CD4-positive, alpha-beta T cell treated with Interleukin-6 for 4 hours (primary cell): ENCODE data around the gene TMEM79.

Experiments used
- DNase-seq: peaks from one replicate; pipeline ENCODE4 v3.0.0-alpha.2; 2020; ENCODE audit warnings: mixed read lengths

Gene TMEM79

GRCh38 chr1:156263288-156263655 lies 20.9 kb upstream of the TMEM79 start:
- no peak for DNase-seq

- DNase-seq = no peak
Observed at GRCh38 chr1:156266051-156266450, 18.1 kb upstream of the TMEM79 start.

- no peak for DNase-seq
Observed at GRCh38 chr1:156268336-156268735, 15.8 kb upstream of the TMEM79 start.

DNA sequence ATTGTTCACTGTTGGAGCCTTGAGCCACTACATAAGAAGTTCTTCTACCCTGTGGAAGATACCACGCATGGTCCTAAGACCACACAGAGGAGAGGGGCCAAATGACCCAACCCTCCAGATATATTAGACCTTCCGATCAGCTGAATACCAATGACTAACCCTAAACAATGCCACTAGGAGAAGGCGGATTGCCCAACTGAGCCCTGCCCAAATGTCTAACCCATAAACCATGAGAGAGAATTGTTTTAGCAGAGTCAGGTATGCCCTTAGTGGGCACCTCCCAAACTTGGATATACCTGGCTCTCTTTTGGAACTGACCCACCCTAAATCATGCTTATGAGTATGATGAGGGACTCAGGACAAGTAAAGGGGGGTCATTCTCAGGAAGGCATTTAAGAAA lies 13.8 kb upstream of the TMEM79 start:
- DNase-seq = no peak

- DNase-seq = no peak
Observed at GRCh38 chr1:156276532-156276931, 7.6 kb upstream of the TMEM79 start.

GRCh38 chr1:156276966-156277381 lies 7.2 kb upstream of the TMEM79 start:
- no peak for DNase-seq

DNA sequence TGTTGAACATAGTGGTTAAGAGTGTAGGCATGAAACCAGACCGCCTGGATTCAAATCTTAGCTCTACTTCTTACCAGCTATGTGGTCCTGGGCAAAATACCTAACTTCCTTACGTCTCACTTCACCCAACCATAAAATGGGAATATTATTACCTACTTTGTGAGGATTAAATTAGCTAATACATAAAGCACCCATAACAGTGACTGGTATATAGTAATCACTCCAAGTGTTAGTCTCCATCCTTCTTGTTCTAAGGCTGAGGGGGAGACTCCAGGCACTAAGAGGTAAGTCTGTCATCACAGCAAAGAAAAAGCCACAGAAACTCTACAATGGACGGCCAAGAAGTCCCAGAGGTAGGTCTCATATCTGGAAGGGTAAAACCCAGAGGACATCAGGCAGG lies 4.3 kb upstream of the TMEM79 start:
- no peak for DNase-seq

DNA sequence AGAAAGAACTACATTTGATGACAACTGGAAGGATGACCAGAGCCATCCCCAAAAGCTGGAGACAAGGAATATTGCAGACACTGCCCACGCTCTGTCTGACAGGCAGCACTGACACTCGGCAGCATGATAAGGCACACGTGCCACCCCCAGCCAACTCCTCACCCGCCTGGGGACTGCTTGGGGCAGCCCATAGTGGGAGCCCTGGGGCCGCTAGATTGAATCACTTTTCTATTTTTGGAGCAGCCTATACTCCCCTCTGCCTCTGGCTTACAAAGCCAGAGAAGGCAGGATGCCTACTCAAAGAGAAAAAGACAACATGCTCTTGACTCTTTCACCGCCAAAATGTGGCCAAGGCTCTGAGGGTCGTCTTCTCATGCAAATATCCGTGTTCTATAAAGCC lies 2.8 kb upstream of the TMEM79 start:
- DNase-seq = no peak

DNA sequence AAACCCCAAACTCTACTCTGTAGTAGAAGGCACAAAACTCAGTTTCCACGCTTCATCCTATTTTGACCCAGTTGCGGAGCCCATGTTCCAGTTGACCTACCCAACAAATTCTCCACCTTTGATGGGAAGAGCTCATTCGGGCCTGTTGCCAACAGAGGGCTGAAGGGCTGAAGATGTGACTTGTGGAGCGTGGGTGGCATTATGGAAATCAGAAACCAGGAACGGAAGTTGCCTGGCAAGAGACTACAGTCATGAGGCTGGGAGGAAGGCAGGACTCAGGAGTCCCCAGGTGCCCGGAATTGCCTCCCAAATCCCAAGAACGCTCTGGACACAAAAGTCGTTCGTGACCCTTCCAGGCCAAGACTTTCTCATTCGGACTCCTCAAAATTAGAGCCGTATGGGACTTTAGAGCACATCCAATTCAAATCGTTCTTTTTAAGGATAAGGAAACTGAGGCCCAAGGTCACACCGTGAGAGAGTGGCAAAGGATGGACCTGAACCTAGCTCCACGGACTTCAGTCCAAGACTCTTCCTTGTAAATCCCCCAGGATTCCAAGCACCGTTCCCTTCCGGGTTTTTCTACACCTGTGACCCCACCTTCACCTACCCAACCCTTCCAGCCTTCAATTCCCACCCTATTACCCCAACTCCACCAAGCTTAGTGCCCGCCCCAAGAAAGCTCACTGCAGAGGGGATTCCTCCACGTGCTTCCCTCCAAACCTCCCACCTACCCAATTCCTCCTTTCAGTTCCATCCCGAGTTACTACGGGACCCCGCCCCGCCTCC lies 2.2 kb upstream of the TMEM79 start:
- DNase-seq = no peak

GRCh38 chr1:156282479-156283222 lies 1.5 kb upstream of the TMEM79 start, which contains the start of gene SMG5:
Gene SMG5 (minus strand): TSS chr1:156282825. CDS start chr1:156282680, 145 bp downstream.
- DNase-seq = peak; percentile 96

GRCh38 chr1:156283521-156283920 lies 604 bp upstream of the TMEM79 start:
- no peak for DNase-seq

DNA sequence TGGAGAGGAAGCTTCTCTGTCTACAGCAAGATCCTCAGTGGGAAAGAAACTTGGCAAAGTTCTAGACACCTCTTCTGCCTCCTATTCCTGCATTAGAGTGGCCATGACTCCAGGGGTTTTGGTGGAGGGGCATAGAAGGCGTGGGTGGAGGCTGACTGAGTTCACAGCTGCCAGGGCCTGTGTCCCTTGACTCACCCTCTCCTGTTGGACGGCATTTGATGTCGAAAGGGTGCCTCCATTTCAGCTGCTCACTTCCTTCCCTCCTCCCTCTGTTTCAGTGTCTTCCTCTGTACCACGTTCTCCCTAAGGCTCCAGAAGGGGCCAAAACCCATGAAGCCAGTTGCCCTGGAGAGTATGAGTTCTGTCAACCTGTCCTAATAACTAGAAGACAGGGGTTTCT lies 632 bp downstream of the TMEM79 start:
- DNase-seq = no peak

DNA sequence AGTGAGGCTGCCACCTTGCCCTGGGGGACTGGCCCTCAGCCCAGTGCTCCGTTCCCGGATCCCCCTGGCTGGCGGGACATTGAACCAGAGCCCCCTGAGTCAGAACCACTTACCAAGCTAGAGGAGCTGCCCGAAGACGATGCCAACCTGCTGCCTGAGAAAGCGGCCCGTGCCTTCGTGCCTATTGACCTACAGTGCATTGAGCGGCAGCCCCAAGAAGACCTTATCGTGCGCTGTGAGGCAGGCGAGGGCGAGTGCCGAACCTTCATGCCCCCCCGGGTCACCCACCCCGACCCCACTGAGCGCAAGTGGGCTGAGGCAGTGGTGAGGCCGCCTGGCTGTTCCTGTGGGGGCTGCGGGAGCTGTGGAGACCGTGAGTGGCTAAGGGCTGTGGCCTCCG lies 1.3 kb downstream of the TMEM79 start:
- DNase-seq = no peak

- no peak for DNase-seq
Observed at GRCh38 chr1:156286061-156286460, 1.9 kb downstream of the TMEM79 start.

DNA sequence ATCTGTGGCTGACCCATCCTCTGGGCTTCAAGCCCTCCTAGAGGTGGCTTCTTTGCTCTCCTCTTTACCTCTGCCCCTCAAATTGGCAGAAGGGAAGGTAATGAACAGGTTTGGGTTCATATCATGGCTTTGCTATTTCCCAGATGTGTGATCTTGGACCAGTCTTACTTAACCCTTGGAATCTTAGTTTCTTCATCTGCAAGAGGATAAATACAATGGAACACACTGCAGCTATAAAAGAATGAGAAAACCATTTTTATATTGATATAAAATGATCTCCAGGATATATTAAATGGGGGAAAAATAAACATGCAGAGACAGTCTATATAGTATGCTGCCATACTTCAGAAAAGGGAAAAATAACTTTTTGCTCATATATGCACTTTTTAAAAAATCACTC lies 5.7 kb downstream of the TMEM79 start:
- DNase-seq = no peak

- peak; percentile 35 for DNase-seq
Observed at GRCh38 chr1:156291226-156292061, 7.3 kb downstream of the TMEM79 start.

- DNase-seq = no peak
Observed at GRCh38 chr1:156293098-156293434, 8.9 kb downstream of the TMEM79 start.

GRCh38 chr1:156293895-156294294 lies 9.8 kb downstream of the TMEM79 start:
- DNase-seq = no peak

DNA sequence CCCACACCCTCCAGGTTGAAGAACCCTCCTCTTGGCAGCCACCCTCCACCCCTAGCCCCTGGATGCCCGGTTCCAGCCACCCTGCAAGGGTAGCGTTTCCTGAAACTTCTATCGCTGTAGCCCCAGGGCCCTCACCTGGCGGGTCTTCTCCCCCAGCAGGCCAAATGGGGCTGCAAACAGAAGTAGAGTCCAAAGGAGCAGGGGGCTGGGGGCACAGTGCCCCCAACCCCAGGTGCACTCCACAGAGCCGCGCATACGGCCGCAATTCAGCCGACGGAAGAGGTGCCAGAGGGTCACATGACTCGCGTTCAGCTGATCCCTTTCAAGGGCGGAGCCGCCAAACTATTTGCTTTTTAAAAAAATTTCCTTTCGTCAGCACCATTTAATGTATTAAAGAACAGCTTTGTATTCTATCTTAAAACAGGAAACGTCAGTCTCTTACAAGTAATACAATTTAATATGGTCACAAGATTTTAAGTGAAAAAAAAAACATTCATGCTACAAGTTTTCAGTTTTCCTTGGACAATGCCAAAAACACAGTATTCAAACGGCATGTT lies 11.3 kb downstream of the TMEM79 start, which contains the start of gene GLMP:
Gene GLMP (minus strand): TSS at position 289 of the 557 bp plus-strand sequence. CDS start 34 bp downstream, at position 255.
- DNase-seq = peak; percentile 69

DNA sequence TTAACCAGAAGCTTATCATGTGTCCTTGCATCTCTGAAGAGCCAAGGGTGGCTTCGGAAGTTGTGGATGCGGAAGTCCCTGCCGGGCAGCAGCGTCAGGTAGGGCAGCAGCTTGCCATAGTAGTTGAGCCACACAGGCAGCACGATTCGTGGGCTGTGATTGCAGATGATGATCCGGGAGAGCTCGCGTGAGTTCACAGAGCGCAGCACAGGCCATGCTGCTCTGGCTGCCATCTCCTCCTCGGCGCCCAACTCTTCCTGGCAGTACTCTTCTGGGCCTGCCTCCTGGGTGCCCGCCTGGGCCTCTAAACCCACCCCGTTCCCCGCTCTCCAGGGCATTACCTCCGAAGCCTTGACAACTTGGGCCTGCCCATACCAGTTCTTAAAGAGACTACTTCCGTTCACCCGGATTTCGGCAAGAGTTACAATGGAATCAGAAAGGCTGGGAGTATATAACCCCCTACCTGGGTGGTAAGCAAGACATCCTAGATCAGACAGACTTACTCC lies 14.8 kb downstream of the TMEM79 start, which contains the start of gene VHLL:
Gene VHLL (minus strand): TSS at position 456 of the 506 bp plus-strand sequence. CDS start 118 bp downstream, at position 338.
- DNase-seq = no peak

DNA sequence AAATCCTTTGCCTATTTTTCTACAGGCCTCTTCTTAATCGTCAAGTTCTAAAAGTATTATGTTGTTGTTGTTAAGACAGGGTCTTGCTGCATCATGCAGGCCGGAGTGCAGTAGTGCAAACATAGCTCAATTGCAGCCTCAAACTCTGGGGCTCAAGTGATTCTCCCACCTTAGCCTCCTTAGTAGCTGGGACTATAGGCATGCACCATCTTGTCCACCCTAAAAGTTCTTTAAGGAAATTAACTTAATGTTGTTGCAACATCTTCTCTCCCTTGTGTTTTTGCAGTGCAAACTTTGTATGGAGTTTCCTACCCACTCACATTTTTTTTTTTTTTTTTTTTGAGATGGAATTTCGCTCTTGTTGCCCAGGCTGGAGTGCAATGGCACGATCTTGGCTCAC lies 19.1 kb downstream of the TMEM79 start:
- no peak for DNase-seq

DNA sequence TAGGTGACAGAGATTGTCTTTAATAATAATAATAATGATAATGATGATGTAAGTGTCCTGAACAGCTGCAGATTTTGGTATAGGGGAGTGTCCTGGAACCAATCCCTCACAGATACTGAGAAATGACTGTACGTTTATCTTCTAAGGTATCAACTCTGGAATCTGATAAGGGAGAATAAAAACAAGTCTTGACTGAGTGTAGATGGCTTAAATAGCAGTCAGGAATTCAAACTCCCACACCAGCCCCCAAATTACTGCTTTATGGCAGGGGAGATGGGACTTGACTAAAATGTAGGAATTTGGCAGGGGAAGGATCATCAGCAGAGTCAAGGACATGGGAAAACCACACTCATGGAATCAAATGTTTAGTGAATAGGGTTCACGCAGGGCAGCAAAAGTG lies 21.1 kb downstream of the TMEM79 start:
- no peak for DNase-seq

DNA sequence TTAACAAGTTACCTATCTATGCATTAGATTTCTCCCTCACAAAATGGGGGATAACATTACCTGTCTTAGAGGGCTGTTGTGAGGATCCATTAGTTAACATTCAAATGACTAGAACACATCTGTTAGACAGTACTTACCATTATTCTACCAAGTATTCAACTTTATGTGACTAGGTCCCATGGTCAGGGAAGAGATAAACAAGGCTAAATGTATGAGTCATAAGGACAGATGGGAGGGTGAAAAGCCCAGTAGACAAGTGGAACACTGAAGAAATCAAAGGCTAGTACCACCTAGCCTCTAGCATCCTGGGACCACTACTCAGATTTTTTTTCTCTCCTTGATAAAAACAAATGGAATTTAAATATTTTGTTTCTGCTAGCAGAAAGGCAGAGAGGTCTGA lies 24.0 kb downstream of the TMEM79 start:
- DNase-seq = no peak
